ENCODE measurements around the gene WASL. TPM values are rescaled to one million over a fixed set of nuclear protein-coding genes. Genes with fewer than 3 reads are reported as not detected.

Gene WASL
- total RNA-seq, 4 donors from 2014 or later: 32.6 to 40.0 (median 37.3) TPM

- H3K27me3 ChIP-seq: no peaks in the 10 kb centered on the region
- no peaks in the 10 kb centered on the region for H3K36me3 ChIP-seq
- TF ChIP-seq, protein P1, sequence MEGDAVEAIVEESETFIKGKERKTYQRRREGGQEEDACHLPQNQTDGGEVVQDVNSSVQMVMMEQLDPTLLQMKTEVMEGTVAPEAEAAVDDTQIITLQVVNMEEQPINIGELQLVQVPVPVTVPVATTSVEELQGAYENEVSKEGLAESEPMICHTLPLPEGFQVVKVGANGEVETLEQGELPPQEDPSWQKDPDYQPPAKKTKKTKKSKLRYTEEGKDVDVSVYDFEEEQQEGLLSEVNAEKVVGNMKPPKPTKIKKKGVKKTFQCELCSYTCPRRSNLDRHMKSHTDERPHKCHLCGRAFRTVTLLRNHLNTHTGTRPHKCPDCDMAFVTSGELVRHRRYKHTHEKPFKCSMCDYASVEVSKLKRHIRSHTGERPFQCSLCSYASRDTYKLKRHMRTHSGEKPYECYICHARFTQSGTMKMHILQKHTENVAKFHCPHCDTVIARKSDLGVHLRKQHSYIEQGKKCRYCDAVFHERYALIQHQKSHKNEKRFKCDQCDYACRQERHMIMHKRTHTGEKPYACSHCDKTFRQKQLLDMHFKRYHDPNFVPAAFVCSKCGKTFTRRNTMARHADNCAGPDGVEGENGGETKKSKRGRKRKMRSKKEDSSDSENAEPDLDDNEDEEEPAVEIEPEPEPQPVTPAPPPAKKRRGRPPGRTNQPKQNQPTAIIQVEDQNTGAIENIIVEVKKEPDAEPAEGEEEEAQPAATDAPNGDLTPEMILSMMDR (IDR thresholded peaks at IDR 0.05): no peak
- TF ChIP-seq POLR2A (IDR thresholded peaks at IDR 0.05): no peak
- TF ChIP-seq EP300 (IDR thresholded peaks at IDR 0.05): no peak
- 67 to 74% methylated on average over 3 of the region's 3 CpGs for WGBS, 2 donors
- H3K9me3 ChIP-seq: no peaks in the 10 kb centered on the region
- no peak for DNase-seq (ENCODE audit: low spot score in 2 of 2)
- H3K27ac ChIP-seq: no peak overlapping the region
- H3K4me3 ChIP-seq: no peak overlapping the region
- peaks cover 0 to 82% (median 9%) of the 10 kb centered on the region in 4 donors for H3K4me1 ChIP-seq
Measured at GRCh38 chr7:123714296-123715080, 34.3 kb downstream of the WASL start.

- Histone ChIP-seq H3K36me3 (peaks cover 0 to 4% (median 0%) of the 10 kb centered on the region in 3 donors), H3K4me3 (no peak overlapping the region), H3K4me1 (peaks cover 0 to 77% (median 9%) of the 10 kb centered on the region in 4 donors), H3K27ac (no peak overlapping the region), H3K27me3 (no peaks in the 10 kb centered on the region), H3K9me3 (no peaks in the 10 kb centered on the region)
- no peak for DNase-seq (ENCODE audit: low spot score in 2 of 2)
- 11 to 15% methylated on average over 1 of the region's 1 CpG for WGBS, 2 donors
- TF ChIP-seq EP300 (IDR thresholded peaks at IDR 0.05): no peak
- TF ChIP-seq, protein P1 (IDR thresholded peaks at IDR 0.05): no peak
- TF ChIP-seq POLR2A (IDR thresholded peaks at IDR 0.05): no peak
Measured at GRCh38 chr7:123712619-123713018, 36.2 kb downstream of the WASL start.

DNA sequence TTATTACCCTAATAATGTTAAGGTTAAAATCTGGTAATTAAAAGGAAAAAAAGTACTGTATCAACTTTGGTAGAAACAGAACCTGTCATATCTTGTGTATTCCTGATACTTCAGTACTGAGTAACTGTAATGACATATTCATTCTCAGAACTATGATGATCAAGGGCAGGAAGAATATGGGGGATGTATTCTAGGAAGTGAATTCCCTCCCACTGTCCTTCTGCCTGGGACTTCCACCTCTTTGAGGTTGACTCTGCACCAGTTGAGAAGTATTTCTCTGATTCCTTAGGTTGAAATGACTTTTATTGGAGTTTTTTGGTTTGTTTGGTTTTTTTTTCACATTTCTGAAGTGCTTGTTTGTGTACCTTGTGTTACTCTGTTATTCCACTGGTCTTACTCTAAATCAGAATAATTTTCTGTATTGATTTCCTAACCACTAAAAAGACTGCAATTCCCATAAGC lies 36.9 kb downstream of the WASL start:
- H3K36me3 ChIP-seq: peaks cover 0 to 8% (median 6%) of the 10 kb centered on the region in 3 donors
- no peak overlapping the region for H3K4me3 ChIP-seq
- TF ChIP-seq EP300 (IDR thresholded peaks at IDR 0.05) (no peak), POLR2A (IDR thresholded peaks at IDR 0.05) (no peak)
- no peaks in the 10 kb centered on the region for H3K9me3 ChIP-seq
- H3K27me3 ChIP-seq: no peaks in the 10 kb centered on the region
- peaks cover 0 to 77% (median 9%) of the 10 kb centered on the region in 4 donors for H3K4me1 ChIP-seq
- DNase-seq (ENCODE audit: low spot score in 2 of 2): no peak
- no peak overlapping the region for H3K27ac ChIP-seq

GRCh38 chr7:123710683-123711082 lies 38.1 kb downstream of the WASL start:
- no peak for DNase-seq (ENCODE audit: low spot score in 2 of 2)
- TF ChIP-seq, protein P1 (IDR thresholded peaks at IDR 0.05): no peak
- TF ChIP-seq POLR2A (IDR thresholded peaks at IDR 0.05): no peak
- no peak for TF ChIP-seq EP300 (IDR thresholded peaks at IDR 0.05)
- WGBS, 2 donors: 69 to 78% methylated on average over 2 of the region's 2 CpGs
- no peaks in the 10 kb centered on the region for H3K9me3 ChIP-seq
- no peak overlapping the region for H3K27ac ChIP-seq
- H3K36me3 ChIP-seq: peaks cover 0 to 9% (median 6%) of the 10 kb centered on the region in 3 donors
- H3K4me1 ChIP-seq: peaks cover 0 to 65% (median 6%) of the 10 kb centered on the region in 4 donors
- no peak overlapping the region for H3K4me3 ChIP-seq
- no peaks in the 10 kb centered on the region for H3K27me3 ChIP-seq

DNA sequence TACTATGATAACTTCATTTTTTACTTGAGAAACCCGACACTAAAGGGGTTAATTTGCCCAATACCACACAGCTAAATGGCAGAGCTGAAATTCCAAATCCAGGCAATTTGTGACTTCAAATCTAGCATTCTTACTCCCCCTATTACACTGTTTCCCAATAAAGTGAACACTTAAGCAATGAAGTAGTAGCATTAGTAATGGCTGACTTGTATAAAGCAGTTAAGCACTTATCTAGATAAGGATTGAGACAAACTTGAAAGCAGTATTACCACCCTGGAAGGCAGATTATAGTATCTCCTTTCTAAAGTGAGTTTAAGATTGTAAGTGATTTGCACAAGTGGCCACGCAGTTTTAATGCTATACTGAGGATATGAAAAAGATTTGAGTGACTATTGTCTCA lies 39.3 kb downstream of the WASL start:
- Histone ChIP-seq H3K4me3 (no peak overlapping the region), H3K9me3 (no peaks in the 10 kb centered on the region), H3K4me1 (peaks cover 0 to 54% (median 4%) of the 10 kb centered on the region in 4 donors), H3K36me3 (peaks cover 0 to 20% (median 6%) of the 10 kb centered on the region in 3 donors), H3K27ac (no peak overlapping the region), H3K27me3 (no peaks in the 10 kb centered on the region)
- 64 to 71% methylated on average over 2 of the region's 2 CpGs for WGBS, 2 donors
- no peak for DNase-seq (ENCODE audit: low spot score in 2 of 2)
- no peak for TF ChIP-seq EP300 (IDR thresholded peaks at IDR 0.05)
- no peak for TF ChIP-seq POLR2A (IDR thresholded peaks at IDR 0.05)
- TF ChIP-seq, protein P1 (IDR thresholded peaks at IDR 0.05): no peak

Data from tibial nerve (tissue), 4 donors.